ENCODE results near the gene TP53INP2.

The TP53INP2 gene

DNA sequence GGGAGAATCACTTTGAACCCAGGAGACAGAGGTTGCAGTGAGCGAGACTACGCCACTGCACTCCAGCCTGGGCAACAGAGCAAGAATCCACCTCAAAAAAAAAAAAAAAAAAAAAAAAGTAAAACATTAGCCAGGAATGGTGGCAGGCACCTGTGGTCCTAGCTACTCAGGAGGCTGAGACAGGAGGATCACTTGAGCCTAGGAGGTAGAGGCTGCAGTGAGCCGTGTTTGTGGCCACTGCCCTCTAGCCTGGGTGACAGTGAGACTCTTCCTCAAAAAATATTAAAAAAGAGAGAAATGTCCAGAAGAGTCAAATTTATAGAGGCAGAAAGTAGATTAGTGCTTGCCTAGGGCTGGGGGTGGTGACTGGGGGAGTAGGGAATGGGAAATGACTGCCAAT lies 20.5 kb upstream of the TP53INP2 start:
- TF ChIP-seq FOXM1 (IDR thresholded peaks at IDR 0.05; ENCODE audit: borderline replicate concordance, low read depth), result no peak
- TF ChIP-seq CEBPB (IDR thresholded peaks at IDR 0.05), result no peak
- TF ChIP-seq TAF1 (IDR thresholded peaks at IDR 0.05; ENCODE audit: low read depth), result no peak
- no peak for TF ChIP-seq TEAD4 (IDR thresholded peaks at IDR 0.05)
- no peak for TF ChIP-seq RAD21 (IDR thresholded peaks at IDR 0.05; ENCODE audit: low read depth)
- TF ChIP-seq, protein P1, sequence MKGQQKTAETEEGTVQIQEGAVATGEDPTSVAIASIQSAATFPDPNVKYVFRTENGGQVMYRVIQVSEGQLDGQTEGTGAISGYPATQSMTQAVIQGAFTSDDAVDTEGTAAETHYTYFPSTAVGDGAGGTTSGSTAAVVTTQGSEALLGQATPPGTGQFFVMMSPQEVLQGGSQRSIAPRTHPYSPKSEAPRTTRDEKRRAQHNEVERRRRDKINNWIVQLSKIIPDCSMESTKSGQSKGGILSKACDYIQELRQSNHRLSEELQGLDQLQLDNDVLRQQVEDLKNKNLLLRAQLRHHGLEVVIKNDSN (IDR thresholded peaks at IDR 0.05), result no peak
- TF ChIP-seq TCF12 (IDR thresholded peaks at IDR 0.05; ENCODE audit: low read depth), result no peak
- TF ChIP-seq CREB1 (IDR thresholded peaks at IDR 0.05; ENCODE audit: low read depth), result no peak
- no peak for TF ChIP-seq NFIC (IDR thresholded peaks at IDR 0.05)
- no peak for TF ChIP-seq YY1 (IDR thresholded peaks at IDR 0.05; ENCODE audit: low read depth)
- TF ChIP-seq, protein P2, sequence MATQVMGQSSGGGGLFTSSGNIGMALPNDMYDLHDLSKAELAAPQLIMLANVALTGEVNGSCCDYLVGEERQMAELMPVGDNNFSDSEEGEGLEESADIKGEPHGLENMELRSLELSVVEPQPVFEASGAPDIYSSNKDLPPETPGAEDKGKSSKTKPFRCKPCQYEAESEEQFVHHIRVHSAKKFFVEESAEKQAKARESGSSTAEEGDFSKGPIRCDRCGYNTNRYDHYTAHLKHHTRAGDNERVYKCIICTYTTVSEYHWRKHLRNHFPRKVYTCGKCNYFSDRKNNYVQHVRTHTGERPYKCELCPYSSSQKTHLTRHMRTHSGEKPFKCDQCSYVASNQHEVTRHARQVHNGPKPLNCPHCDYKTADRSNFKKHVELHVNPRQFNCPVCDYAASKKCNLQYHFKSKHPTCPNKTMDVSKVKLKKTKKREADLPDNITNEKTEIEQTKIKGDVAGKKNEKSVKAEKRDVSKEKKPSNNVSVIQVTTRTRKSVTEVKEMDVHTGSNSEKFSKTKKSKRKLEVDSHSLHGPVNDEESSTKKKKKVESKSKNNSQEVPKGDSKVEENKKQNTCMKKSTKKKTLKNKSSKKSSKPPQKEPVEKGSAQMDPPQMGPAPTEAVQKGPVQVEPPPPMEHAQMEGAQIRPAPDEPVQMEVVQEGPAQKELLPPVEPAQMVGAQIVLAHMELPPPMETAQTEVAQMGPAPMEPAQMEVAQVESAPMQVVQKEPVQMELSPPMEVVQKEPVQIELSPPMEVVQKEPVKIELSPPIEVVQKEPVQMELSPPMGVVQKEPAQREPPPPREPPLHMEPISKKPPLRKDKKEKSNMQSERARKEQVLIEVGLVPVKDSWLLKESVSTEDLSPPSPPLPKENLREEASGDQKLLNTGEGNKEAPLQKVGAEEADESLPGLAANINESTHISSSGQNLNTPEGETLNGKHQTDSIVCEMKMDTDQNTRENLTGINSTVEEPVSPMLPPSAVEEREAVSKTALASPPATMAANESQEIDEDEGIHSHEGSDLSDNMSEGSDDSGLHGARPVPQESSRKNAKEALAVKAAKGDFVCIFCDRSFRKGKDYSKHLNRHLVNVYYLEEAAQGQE (IDR thresholded peaks at IDR 0.05; ENCODE audit: low read depth), result no peak
- TF ChIP-seq, protein P3, sequence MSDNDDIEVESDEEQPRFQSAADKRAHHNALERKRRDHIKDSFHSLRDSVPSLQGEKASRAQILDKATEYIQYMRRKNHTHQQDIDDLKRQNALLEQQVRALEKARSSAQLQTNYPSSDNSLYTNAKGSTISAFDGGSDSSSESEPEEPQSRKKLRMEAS (IDR thresholded peaks at IDR 0.05), result no peak
- TF ChIP-seq EP300 (IDR thresholded peaks at IDR 0.05; ENCODE audit: borderline replicate concordance), result no peak
- no peak for TF ChIP-seq ZBTB7A (IDR thresholded peaks at IDR 0.05; ENCODE audit: low read depth)

DNA sequence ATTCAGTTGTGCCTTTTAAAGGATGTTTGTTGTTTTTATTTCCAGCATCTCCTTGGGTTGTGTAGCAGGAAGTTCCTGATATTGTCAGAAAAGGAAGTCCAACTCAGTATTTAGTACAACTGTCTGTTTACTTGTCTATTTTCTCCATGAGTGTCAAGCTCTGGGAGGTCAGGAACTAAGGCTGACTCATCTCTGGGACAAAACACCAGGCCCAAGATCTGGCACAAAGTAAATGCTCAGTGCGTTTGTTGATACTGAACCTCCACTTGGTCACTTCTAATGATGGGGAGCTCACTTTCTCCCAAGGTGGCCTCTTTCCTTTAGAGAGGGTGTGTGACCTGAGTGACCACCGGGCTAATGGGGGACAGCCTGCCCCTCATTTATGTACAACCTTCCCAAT lies 14.7 kb upstream of the TP53INP2 start:
- TF ChIP-seq, protein P1 (IDR thresholded peaks at IDR 0.05), result no peak
- TF ChIP-seq YY1 (IDR thresholded peaks at IDR 0.05; ENCODE audit: low read depth), result no peak
- TF ChIP-seq EGR1 (IDR thresholded peaks at IDR 0.05), result no peak
- no peak for TF ChIP-seq NFIC (IDR thresholded peaks at IDR 0.05)
- no peak for TF ChIP-seq RAD21 (IDR thresholded peaks at IDR 0.05; ENCODE audit: low read depth)

DNA sequence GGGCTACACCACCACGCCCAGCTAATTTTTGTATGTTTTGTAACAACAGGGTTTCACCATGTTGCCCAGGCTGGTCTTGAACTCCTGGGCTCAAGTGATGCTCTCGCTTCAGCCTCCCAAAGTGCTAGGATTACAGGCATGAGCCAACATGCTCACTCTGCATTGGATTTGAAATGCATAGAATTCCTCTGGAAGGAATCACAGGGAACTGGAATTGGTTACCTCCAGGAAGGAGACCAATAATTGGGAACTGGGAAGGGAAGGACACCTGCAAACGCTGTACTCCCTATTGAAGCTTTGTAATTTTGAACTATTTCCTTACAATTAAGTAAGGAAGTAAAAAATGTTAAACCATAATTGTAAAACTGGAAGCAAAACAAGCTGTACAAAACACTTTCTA lies 12.3 kb upstream of the TP53INP2 start:
- TF ChIP-seq CREB1 (IDR thresholded peaks at IDR 0.05; ENCODE audit: low read depth), result no peak
- no peak for TF ChIP-seq ZBTB7A (IDR thresholded peaks at IDR 0.05; ENCODE audit: low read depth)
- TF ChIP-seq, protein P3 (IDR thresholded peaks at IDR 0.05), result no peak
- no peak for TF ChIP-seq TAF1 (IDR thresholded peaks at IDR 0.05; ENCODE audit: low read depth)
- TF ChIP-seq TCF12 (IDR thresholded peaks at IDR 0.05; ENCODE audit: low read depth), result no peak
- no peak for TF ChIP-seq FOXM1 (IDR thresholded peaks at IDR 0.05; ENCODE audit: borderline replicate concordance, low read depth)
- TF ChIP-seq NFIC (IDR thresholded peaks at IDR 0.05), result no peak
- TF ChIP-seq, protein P1 (IDR thresholded peaks at IDR 0.05), result no peak
- TF ChIP-seq YY1 (IDR thresholded peaks at IDR 0.05; ENCODE audit: low read depth), result no peak
- TF ChIP-seq CEBPB (IDR thresholded peaks at IDR 0.05), result no peak
- TF ChIP-seq RAD21 (IDR thresholded peaks at IDR 0.05; ENCODE audit: low read depth), result no peak
- no peak for TF ChIP-seq EGR1 (IDR thresholded peaks at IDR 0.05)
- TF ChIP-seq, protein P2 (IDR thresholded peaks at IDR 0.05; ENCODE audit: low read depth), result no peak
- no peak for TF ChIP-seq EP300 (IDR thresholded peaks at IDR 0.05; ENCODE audit: borderline replicate concordance)
- no peak for TF ChIP-seq TEAD4 (IDR thresholded peaks at IDR 0.05)

DNA sequence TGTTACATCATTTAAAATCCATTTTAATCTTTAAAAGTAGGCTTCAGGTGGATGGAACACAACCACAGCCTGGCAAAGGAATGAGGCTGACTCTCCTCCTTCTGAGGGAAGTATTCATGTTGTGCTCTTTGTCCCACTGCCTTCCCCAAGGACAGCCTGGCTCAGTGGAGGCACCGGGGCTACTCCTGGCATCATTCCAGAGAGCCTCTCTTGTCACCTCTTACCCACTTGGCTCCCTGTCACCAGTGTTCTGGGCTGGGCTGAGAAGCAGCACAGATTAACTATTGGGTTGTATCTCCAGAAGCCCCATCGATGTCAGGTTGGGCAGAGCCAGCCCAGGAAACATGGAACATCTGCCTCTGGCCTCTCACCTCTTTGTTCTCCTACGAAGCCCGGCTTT lies 10.7 kb upstream of the TP53INP2 start:
- no peak for TF ChIP-seq CEBPB (IDR thresholded peaks at IDR 0.05)
- TF ChIP-seq, protein P1 (IDR thresholded peaks at IDR 0.05), result no peak
- TF ChIP-seq EGR1 (IDR thresholded peaks at IDR 0.05), result no peak
- no peak for TF ChIP-seq NFIC (IDR thresholded peaks at IDR 0.05)
- no peak for TF ChIP-seq EP300 (IDR thresholded peaks at IDR 0.05; ENCODE audit: borderline replicate concordance)
- no peak for TF ChIP-seq TCF12 (IDR thresholded peaks at IDR 0.05; ENCODE audit: low read depth)
- no peak for TF ChIP-seq RAD21 (IDR thresholded peaks at IDR 0.05; ENCODE audit: low read depth)
- TF ChIP-seq, protein P2 (IDR thresholded peaks at IDR 0.05; ENCODE audit: low read depth), result no peak
- no peak for TF ChIP-seq YY1 (IDR thresholded peaks at IDR 0.05; ENCODE audit: low read depth)
- no peak for TF ChIP-seq CREB1 (IDR thresholded peaks at IDR 0.05; ENCODE audit: low read depth)
- no peak for TF ChIP-seq TAF1 (IDR thresholded peaks at IDR 0.05; ENCODE audit: low read depth)
- TF ChIP-seq ZBTB7A (IDR thresholded peaks at IDR 0.05; ENCODE audit: low read depth), result no peak
- TF ChIP-seq, protein P3 (IDR thresholded peaks at IDR 0.05), result no peak
- no peak for TF ChIP-seq FOXM1 (IDR thresholded peaks at IDR 0.05; ENCODE audit: borderline replicate concordance, low read depth)
- no peak for TF ChIP-seq TEAD4 (IDR thresholded peaks at IDR 0.05)

Data from Ishikawa (cell line).